ENCODE results near the gene CCKAR. TPM values are rescaled to one million over a fixed set of nuclear protein-coding genes. Genes with fewer than 3 reads are reported as not detected.

CCKAR gene
- total RNA-seq, 1 experiment from 2014 or later: not detected

DNA sequence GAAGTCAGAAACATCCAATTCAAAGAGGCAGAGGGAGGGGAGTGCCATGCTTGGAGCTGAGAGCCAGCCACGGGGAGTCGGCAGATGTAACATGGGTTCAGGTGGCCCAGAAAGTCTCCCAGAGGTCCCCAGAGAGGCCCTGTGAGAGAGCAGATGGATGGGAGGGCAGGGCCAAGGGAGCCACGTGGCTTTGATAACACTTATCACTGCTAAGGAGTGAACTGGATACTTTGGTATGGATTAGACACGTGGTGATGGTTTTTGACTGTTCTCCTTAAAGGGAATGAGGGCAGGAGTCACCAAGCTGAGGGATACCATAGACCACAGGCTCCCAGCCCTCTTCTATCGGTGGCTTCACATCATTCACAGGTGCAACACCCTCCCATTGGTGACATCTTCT, 13.7 kb downstream of the CCKAR start:
- H3K4me3 Mint-ChIP-seq (ENCODE audit: unreplicated experiment): no peak overlapping the region
- intact Hi-C loops (cut with micrococcal nuclease): no loop called here
- ChIA-PET CTCF (interaction anchor here (0.6 to 1.5 kb wide), 2 partner anchors 17 to 36 kb away, joined by 3 read pairs; no protein-coding TSS in a partner anchor), POLR2A (no interaction called here)
- BruUV-seq (replicated peaks): no TSS peak
- H3K36me3 Mint-ChIP-seq (ENCODE audit: insufficient read depth, unreplicated experiment): no peaks in the 10 kb centered on the region
- DNase-seq (ENCODE audit: unreplicated experiment): no peak
- TF ChIP-seq, protein P1, sequence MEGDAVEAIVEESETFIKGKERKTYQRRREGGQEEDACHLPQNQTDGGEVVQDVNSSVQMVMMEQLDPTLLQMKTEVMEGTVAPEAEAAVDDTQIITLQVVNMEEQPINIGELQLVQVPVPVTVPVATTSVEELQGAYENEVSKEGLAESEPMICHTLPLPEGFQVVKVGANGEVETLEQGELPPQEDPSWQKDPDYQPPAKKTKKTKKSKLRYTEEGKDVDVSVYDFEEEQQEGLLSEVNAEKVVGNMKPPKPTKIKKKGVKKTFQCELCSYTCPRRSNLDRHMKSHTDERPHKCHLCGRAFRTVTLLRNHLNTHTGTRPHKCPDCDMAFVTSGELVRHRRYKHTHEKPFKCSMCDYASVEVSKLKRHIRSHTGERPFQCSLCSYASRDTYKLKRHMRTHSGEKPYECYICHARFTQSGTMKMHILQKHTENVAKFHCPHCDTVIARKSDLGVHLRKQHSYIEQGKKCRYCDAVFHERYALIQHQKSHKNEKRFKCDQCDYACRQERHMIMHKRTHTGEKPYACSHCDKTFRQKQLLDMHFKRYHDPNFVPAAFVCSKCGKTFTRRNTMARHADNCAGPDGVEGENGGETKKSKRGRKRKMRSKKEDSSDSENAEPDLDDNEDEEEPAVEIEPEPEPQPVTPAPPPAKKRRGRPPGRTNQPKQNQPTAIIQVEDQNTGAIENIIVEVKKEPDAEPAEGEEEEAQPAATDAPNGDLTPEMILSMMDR (IDR thresholded peaks at IDR 0.05; ENCODE audit: unreplicated experiment): no peak
- no peaks in the 10 kb centered on the region for H3K9me3 Mint-ChIP-seq (ENCODE audit: unreplicated experiment)
- H3K4me1 Mint-ChIP-seq (ENCODE audit: insufficient read depth, unreplicated experiment): peaks cover 6% of the 10 kb centered on the region
- no peak overlapping the region for H3K27ac Mint-ChIP-seq (ENCODE audit: low read depth, unreplicated experiment)
- H3K27me3 Mint-ChIP-seq (ENCODE audit: insufficient read depth, unreplicated experiment): no peaks in the 10 kb centered on the region

DNA sequence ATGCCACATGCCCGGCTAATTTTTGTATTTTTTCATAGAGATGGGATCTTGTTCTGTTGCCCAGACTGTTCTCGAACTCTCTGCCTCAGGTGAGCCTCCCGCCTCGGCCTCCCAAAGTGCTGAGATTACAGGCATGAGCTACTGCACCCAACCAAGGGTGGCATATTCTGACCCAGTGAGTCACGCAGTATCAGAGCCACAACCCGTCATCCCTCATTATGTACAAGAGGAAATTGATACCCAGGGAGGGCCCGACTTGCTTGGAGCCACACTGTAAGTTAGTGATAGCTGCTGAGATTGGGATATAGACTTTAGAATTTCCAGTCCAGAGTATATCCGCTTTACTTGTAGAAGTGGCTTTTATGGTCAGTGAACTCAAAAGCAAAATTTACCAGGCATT, 14.6 kb downstream of the CCKAR start:
- TF ChIP-seq, protein P1 (IDR thresholded peaks at IDR 0.05; ENCODE audit: unreplicated experiment): no peak
- ChIA-PET POLR2A (no interaction called here), CTCF (interaction anchor here (0.6 to 1.5 kb wide), 3 partner anchors 14 to 17 kb away, joined by 3 to 4 read pairs (median 3); no protein-coding TSS in a partner anchor)
- no peak for DNase-seq (ENCODE audit: unreplicated experiment)
- Mint-ChIP-seq H3K36me3 (ENCODE audit: insufficient read depth, unreplicated experiment) (no peaks in the 10 kb centered on the region), H3K9me3 (ENCODE audit: unreplicated experiment) (no peaks in the 10 kb centered on the region), H3K27ac (ENCODE audit: low read depth, unreplicated experiment) (no peak overlapping the region), H3K27me3 (ENCODE audit: insufficient read depth, unreplicated experiment) (no peaks in the 10 kb centered on the region), H3K4me1 (ENCODE audit: insufficient read depth, unreplicated experiment) (peaks cover 11% of the 10 kb centered on the region), H3K4me3 (ENCODE audit: unreplicated experiment) (no peak overlapping the region)
- intact Hi-C loops (cut with micrococcal nuclease): no loop called here
- BruUV-seq (replicated peaks): no TSS peak

DNA sequence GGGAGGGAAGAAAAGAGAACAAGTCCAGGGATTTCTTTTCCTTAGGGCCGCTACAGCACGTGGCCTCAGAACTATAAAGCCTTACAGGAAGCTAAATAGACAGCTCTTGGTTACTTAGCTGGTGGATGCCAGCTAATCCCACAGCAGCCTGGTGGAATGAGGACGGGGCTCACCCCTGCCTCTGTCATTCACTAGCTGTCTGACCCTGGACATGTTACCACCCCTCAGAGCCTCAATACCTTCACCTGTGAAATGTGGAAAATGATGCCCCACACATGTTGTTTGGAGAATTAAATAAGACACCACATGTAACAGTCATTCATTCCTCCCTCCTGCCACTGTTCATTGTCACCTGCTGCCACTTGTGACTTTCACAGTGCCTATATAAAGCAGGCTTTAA, 15.7 kb downstream of the CCKAR start:
- Mint-ChIP-seq H3K9me3 (ENCODE audit: unreplicated experiment) (no peaks in the 10 kb centered on the region), H3K36me3 (ENCODE audit: insufficient read depth, unreplicated experiment) (no peaks in the 10 kb centered on the region), H3K4me3 (ENCODE audit: unreplicated experiment) (no peak overlapping the region), H3K27me3 (ENCODE audit: insufficient read depth, unreplicated experiment) (no peaks in the 10 kb centered on the region), H3K4me1 (ENCODE audit: insufficient read depth, unreplicated experiment) (peaks cover 11% of the 10 kb centered on the region), H3K27ac (ENCODE audit: low read depth, unreplicated experiment) (no peak overlapping the region)
- BruUV-seq (replicated peaks): no TSS peak
- intact Hi-C loops (cut with micrococcal nuclease): no loop called here
- no peak for DNase-seq (ENCODE audit: unreplicated experiment)
- CTCF ChIA-PET: interaction anchor here (0.6 to 2.4 kb wide), 5 partner anchors 9 to 406 kb away, joined by 3 to 17 read pairs (median 3); no protein-coding TSS in a partner anchor
- TF ChIP-seq, protein P1 (IDR thresholded peaks at IDR 0.05; ENCODE audit: unreplicated experiment): no peak
- POLR2A ChIA-PET: no interaction called here

DNA sequence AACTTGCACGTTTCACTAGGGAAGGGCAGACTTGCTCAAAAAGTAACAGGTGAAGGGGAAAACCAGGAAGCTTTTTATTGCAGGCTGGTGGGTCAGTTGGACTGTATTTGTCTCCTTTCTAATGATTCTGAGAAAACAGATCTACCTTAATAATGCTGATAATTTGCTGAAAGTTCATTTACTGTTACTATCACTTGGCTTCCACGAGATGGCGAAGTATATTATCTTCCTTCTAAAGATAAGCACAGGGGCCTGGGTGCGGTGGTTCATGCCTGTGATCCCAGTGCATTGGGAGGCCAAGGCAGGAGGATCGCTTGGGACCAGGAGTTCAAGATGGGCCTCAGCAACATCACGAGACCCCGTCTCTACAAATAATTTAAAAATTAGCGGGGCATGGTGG, 16.4 kb downstream of the CCKAR start:
- CTCF ChIA-PET: interaction anchor here (0.6 to 2.4 kb wide), 5 partner anchors 9 to 246 kb away, joined by 3 to 17 read pairs (median 3); no protein-coding TSS in a partner anchor
- no peaks in the 10 kb centered on the region for H3K27me3 Mint-ChIP-seq (ENCODE audit: insufficient read depth, unreplicated experiment)
- POLR2A ChIA-PET: interaction anchor here (0.7 kb wide), 1 partner anchor 18 kb away, joined by 3 read pairs; no protein-coding TSS in a partner anchor
- H3K4me1 Mint-ChIP-seq (ENCODE audit: insufficient read depth, unreplicated experiment): peaks cover 11% of the 10 kb centered on the region
- BruUV-seq (replicated peaks): no TSS peak
- H3K9me3 Mint-ChIP-seq (ENCODE audit: unreplicated experiment): no peaks in the 10 kb centered on the region
- no peak overlapping the region for H3K4me3 Mint-ChIP-seq (ENCODE audit: unreplicated experiment)
- no peaks in the 10 kb centered on the region for H3K36me3 Mint-ChIP-seq (ENCODE audit: insufficient read depth, unreplicated experiment)
- DNase-seq (ENCODE audit: unreplicated experiment): no peak
- H3K27ac Mint-ChIP-seq (ENCODE audit: low read depth, unreplicated experiment): no peak overlapping the region
- intact Hi-C loops (cut with micrococcal nuclease): no loop called here
- TF ChIP-seq, protein P1 (IDR thresholded peaks at IDR 0.05; ENCODE audit: unreplicated experiment): no peak

Measured in MCF 10A (cell line).